Measurements from ENCODE around the gene FRAT1.

GRCh38 chr10:97280783-97281182, 38.3 kb upstream of the FRAT1 start:
- TF ChIP-seq POLR2A (IDR thresholded peaks at IDR 0.05; ENCODE audit: low read depth, low read length) (no peak), CTCF (conservative IDR thresholded peaks at IDR 0.05; ENCODE audit: low read depth, low read length) (no peak), RFX5 (IDR thresholded peaks at IDR 0.05; ENCODE audit: low read depth, low read length) (no peak), CEBPB (IDR thresholded peaks at IDR 0.05; ENCODE audit: low read depth, low read length) (no peak), SMC3 (IDR thresholded peaks at IDR 0.05; ENCODE audit: low read depth, low read length) (no peak), BHLHE40 (IDR thresholded peaks at IDR 0.05; ENCODE audit: low read depth, low read length) (no peak), RCOR1 (IDR thresholded peaks at IDR 0.05; ENCODE audit: insufficient replicate concordance, low read length) (no peak), MXI1 (IDR thresholded peaks at IDR 0.05; ENCODE audit: borderline replicate concordance, low read depth, low read length) (no peak), MAFK (IDR thresholded peaks at IDR 0.05; ENCODE audit: low read depth, low read length) (no peak), MAZ (IDR thresholded peaks at IDR 0.05; ENCODE audit: borderline replicate concordance, low read depth, low read length) (no peak), USF2 (IDR thresholded peaks at IDR 0.05; ENCODE audit: low read depth, low read length) (no peak)

Measured in IMR-90 (cell line).